Measurements from ENCODE around the gene KNCN.

DNA sequence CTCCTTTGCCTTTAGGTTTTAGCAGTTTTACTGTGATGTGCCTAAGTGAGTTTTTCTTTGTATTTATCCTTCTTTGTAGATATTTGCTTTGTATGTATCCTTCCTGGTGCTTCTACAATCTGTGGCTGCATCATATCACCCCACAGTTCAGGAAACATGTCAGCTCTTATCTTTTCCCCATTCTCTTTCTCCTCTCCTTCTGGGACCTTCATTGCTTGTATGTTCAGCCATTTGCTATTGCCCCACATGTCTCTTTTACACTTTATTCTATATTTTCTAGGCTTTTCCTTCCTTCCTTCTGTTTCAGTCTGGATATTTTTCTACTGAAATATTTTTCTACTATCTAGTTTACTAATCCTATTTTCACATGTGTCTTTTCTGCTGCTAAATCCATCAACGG, 14.9 kb downstream of the KNCN start:
- TF ChIP-seq, protein P1, sequence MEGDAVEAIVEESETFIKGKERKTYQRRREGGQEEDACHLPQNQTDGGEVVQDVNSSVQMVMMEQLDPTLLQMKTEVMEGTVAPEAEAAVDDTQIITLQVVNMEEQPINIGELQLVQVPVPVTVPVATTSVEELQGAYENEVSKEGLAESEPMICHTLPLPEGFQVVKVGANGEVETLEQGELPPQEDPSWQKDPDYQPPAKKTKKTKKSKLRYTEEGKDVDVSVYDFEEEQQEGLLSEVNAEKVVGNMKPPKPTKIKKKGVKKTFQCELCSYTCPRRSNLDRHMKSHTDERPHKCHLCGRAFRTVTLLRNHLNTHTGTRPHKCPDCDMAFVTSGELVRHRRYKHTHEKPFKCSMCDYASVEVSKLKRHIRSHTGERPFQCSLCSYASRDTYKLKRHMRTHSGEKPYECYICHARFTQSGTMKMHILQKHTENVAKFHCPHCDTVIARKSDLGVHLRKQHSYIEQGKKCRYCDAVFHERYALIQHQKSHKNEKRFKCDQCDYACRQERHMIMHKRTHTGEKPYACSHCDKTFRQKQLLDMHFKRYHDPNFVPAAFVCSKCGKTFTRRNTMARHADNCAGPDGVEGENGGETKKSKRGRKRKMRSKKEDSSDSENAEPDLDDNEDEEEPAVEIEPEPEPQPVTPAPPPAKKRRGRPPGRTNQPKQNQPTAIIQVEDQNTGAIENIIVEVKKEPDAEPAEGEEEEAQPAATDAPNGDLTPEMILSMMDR (IDR thresholded peaks at IDR 0.05), result no peak
- TF ChIP-seq POLR2A (IDR thresholded peaks at IDR 0.05), result no peak
